HG02678 (cell line): ENCODE measurements around the gene PGLYRP3.
"Not testable (repeated sequence)": the region's sequence is repeated elsewhere in the genome, so short reads cannot be mapped to it uniquely, and the experiment has no call there.

Source experiments
- ATAC-seq: cut with Tn5 transposase; IDR thresholded peaks from one replicate; pipeline ENCODE4 v1.9.1; 2021; ENCODE audit warnings: mild to moderate bottlenecking, moderate library complexity; ENCODE audit not compliant: unreplicated experiment

Gene PGLYRP3

DNA sequence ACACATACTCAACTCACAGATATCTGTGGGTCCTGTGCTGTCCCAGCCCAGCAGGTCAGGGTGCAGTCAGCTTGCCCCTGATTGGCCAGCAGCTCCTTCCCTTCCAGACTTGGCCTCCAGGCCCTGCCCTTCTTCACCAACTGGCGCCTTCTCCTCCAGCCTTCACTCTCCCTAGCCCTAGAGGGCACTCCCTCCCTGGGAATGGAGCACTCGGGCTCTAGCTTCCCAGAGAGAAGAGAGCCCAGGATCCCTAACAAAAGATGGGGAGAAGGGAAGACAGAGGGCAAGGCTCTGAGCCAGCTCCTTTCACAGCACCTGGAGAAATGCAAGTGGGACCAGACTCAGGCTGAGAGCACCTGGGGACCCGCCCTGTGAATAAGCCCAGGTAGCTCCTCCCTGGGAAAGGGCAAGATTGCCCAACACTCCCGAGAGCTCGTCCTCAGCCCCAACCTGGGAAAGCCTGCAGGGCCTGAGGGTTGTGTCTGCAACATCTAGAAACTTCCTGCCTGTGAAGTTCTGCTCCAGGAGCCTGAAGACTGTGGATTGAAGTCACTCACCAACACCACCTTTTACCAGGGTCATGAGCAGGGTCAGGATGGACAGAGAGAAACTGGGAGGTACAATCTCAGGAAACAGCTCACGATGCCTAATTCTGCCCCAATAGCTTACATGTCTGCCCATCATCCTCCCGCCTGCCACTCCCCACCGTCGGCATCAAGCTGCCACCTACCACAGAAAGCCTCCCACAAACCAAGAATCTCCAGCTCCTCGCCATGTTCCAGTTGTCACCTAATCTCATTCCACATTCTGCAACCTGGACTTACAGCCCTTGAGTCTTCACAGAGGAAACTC lies 36.0 kb upstream of the PGLYRP3 start, which contains the start of gene PGLYRP4:
Gene PGLYRP4 (minus strand): TSS at position 331 of the 852 bp plus-strand sequence. CDS start 909 bp downstream, outside the sequence.
- ATAC-seq: no peak

DNA sequence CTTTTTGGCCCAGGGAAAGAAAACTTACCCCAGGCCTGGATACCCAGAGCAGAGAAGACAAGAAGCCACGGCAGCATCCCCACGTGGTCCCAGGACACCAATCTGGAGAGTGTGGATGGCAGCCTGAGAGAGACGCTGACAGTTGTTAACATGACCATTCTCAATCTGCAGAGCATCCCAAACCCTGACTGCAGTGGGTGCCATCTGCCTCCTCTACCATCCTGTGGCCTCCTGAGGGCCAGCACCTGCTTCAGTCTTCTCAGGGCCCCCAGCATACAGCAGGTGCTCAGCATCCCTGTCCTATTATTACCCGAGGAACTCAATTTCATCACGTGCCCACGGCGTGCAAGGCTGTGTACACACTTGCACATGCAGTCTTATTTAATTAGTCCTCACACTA lies 35.1 kb upstream of the PGLYRP3 start:
- no peak for ATAC-seq

DNA sequence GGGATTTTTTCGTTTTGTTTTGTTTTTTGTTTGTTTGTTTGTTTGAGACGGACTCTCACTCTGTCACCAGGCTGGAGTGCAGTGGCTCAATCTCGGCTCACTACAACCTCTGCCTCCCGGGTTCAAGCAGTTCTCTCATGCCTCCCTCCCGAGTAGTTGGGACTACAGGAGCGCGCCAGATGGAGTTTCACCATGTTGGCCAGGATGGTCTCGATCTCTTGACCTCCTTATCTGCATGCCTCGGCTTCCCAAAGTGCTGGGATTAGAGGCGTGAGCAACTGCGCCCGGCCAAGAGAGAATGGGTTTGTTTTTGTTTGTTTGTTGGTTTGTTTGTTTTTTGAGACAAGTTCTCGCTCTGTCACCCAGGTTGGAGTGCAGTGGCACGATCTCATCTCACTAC lies 34.3 kb upstream of the PGLYRP3 start:
- not testable (repeated sequence) for ATAC-seq

DNA sequence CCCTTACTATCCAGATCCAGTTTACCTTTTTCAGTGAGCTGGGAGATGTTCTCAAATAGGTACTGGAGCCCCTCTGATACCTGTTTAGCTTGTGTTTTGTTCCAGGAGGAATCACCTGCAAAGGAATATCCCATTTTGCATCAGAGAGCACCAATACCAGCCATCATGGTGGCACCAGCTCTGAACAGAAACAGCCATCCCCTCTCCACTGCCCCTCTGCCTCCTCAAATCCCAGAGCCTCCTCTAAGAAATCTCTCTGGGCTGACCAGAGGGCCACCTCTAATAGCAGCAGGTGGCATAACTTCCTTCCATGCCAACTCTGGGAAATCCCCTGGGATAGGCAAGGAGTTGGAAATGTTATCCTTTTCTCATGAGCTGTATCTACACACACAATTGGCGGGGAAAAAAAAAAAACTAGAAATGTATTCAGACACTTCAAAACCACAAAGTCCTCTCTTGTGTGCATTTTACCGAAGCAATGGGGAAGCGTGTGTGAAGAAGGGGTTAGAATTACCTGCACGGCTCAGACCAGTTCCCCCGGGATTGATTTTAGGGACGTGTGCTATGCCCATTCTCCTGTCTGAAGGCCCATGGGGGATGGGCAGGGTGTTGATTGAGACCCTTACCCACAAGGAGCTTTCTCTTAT lies 33.4 kb upstream of the PGLYRP3 start:
- ATAC-seq: no peak

DNA sequence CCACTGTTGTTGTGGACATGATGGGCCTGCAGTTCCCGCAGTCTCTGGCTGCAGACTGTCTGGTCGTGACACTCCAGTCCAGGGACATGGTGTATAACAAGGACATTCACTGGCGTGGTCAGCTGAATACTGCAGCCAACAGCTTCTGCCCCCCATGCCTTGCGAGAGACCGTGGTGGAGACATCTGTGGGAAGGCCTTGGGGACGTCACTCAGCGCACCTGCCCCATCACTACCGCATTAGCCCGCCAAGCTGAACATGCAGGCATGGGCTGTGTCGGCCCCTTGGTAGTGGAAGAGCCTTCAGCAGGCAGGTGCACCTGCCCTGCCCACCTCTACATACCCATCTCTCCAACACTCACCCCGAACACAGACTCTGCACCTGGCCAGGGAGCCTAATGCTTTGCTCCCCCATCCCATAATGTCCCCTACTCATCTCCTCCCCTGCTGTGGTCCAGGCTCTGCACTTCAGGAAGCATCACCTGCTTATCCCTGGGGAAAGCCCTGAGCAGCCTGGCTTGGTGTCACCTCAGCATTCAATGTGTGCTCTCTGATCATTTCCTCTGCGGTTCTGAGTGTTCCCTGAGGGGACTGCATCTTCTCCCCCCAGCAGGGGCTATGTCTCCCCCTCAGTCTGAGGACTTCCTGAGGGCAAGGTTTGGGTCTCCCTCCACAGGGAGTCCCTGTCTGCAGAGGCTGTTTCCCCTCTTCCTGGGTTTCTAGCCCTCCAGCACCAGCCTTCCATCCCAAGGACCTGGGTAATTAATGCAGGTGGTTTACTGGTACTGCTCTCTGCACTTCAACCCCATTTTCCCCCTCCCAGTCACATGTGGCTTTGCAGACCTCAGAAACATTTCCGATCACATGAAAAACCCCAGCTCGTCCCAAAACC lies 32.7 kb upstream of the PGLYRP3 start:
- no peak for ATAC-seq

DNA sequence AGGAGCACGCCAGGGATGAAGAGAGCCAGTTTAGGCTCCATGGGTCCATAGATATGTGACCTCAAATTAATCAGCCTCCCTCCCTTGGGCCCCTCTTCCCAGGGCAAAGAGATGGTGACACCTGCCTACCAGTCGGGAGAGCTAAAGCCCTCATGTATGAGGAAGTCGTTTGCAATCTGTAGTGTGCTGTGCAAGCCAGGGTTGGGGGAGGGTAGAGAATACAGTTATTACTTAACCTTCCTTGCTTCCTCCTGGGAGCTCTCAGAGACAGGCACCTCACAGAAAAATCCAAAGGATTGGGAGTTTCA lies 31.9 kb upstream of the PGLYRP3 start:
- ATAC-seq: no peak

DNA sequence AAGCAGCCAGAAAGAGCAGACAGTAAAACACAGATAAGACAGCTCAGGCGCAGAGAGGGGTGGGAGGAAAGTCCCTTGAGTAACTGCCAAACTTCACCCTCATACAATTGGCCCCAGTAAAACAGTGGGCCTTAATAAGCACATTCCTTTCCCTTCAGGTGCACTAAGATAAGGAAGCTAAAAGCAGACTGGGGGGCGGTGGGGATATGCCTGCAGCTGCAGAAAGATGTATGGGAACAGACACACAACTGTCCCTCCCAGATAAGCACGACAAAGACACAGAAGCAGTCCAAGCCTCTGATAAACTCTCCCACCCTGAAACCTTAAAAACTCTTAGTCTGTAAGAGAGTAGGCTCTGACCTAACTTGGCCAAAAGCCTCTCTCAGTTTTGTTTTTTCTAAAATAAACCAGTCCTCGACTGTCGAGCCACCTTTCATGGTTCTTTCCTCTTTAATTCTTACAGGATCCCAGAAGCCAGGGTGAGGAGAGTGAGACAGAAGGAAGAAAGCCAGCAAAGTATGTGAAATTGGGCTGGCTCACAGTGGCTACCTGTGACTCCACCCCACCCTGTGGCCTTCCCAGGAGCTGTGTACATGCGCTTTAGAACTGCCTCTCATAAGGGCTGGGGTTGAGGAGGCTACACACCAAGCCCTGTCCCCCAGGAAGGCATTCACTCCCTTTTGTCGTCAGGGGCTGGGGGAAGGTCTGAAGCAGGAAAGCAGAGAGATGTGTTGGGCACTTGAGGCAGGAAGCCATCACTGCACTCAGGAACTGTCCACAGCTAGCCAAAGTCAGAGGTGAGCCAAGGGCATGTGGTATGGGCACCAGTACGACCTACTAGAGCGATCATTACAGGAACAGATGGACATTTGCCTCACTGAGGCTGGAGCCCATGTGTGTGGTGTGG lies 31.3 kb upstream of the PGLYRP3 start:
- ATAC-seq: no peak

DNA sequence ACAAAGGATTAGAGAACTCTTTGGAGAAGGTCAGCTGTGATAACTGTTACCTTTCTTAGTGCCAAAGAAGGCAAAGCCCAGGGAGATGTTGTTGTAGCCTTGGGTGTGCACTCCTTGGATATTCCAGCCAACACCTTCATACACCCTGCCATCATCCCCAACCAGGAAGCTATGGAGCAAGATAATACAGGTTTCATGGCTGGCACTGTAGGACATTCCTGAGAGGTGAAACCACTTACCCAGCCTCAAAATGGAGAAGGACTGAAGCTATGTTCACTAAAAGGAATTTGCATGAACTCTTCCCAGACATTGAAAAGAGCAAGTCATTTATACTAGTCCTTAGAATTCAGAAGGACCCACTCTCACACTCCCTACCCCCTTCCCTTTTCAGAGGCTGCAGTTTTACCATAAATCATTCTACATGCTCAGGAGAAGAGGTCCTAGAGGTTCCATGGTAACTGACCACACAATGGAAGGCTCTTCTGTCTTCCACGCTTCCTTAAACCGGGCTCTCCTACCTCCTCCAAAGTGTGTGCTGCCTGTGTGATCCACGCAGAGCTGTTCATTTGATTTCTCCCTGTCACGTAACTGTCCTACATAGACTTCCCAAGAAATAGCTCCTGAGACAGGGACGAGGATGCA lies 30.4 kb upstream of the PGLYRP3 start:
- no peak for ATAC-seq

DNA sequence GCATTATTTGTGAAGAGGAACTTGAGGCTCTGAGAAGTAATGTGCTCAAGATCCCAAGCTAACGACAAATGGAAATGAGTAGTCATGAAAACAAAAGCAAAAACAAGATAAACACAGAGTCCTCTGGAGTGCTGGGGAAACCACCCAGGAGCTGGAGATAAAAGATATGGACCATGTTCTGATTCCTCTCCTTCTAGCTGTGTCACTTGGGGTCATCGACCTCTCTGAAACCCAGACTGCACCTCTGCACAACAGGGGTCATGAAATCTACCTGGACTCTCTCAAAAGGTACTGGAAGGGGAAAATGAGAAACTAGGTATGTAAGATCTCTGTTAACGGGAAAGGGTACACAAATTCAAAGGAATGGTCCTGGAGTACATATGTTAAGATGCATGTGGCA lies 29.4 kb upstream of the PGLYRP3 start:
- no peak for ATAC-seq

DNA sequence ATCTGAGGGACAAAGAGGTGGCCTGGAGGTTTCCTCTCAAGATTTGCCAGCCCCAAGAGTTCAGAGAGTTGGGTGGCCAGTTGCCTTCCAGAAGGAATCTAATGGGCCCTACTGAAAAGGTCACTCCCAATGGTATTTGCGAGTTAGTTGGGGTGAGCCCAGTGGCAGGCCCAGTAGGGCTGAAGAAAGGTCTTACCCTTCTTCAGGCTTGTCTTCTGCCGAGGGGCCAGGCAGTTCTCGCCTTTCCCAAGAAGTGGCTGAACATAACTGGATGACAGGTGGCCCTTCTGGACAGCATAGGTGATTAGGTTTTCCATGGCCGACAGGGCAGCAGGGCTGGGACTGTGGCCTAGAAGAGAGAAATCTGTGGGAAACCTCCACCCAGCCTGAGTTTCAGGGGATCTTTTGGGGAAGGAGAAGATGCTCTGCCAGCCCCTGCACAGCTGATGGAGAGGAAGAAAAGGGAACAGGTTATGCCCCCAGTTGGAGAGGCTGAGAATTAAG lies 28.7 kb upstream of the PGLYRP3 start:
- no peak for ATAC-seq

DNA sequence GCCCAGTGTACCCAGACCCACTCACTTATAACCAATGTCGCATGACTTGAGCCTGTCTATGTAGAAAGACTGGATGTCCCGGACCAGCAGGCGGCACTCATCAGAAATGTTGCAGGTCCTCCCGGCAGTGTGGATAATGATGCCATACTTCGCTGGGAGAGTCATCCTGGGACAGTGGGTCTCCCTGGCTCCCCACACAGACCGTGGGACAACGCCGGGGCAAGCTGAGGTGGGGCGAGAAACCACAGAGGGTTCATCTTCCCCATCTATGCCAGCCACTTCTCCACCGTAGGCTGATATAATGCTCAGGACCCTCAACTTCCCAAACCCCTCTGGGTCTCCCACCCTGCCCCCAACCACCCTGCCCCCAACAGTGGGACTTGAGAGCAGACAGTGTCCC lies 27.6 kb upstream of the PGLYRP3 start:
- no peak for ATAC-seq

DNA sequence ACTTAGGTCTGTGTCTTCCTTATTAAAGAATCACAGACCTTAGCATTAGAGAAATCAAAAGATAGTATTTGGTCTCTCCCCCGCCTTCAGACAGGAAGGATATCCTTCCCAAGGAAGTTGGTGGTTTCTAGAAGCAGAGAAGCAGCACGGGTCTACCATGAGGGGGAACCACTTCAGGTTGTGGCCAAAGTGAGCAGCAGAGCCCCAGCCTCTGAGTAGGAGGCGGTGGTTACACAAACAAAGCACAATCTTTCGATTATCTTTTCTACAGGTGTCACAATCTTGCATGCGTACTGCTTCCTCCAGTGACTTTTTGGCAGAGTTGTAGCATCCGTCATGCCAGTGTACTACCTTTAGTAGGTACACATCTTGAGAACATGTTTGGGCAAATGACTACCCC lies 27.1 kb upstream of the PGLYRP3 start:
- no peak for ATAC-seq

DNA sequence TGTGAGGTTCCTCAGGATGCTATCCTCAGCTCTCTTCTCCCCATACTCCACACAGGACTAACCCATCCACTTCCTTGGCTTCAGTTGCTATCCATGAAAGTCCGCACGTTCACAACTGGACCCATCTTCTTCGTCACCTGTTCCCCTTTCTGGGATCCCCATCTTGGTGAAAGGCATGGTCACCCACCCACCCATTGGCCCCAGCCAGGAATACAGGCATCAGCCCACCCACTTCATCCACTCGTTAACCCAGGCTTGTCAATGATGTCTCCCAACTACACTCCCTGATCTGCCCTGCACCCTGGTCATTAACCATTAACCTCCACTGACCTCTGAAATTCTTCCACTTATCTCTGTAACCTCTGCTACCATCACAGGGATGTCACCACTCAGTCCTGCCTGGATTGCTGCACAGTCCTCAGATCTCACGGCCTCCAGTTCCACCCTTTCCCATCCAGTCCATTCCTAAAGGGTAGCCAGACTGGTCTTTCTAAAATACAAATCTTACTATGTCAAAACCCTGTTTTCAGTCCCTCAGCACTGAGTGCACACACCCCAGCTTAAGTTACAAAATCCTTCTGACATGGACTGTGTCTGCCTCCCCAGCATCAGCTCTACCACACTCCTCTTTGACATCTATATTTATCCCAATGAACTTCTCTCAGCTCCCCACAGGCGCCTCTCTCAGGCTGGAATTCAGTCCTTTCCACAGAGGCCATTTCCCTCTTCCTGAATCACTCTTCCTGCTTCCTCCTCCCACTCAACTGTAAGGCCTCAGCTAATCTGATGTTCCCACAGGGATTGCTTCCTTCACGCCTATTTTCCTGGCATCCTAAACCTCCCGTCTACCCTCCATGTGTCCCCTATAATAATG lies 25.5 kb upstream of the PGLYRP3 start:
- no peak for ATAC-seq

DNA sequence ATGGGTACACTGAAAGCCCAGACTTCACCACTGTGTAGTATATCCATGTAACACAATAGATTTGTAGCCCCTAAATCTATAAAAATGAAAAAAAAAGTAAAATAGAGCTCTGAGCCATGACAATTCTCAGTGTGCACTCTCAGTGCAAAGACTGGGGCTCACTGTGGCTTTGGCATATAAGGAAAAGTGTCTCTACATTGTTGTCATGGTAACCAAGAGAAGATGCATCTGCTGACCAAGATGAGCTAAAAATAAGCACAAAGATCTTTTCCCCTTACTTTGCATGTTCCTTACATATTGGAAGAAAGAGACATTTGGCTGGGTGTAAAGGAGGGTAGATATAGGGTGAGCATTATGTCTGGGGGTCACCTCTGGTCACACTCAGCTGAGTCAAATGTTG lies 23.9 kb upstream of the PGLYRP3 start:
- ATAC-seq: no peak

DNA sequence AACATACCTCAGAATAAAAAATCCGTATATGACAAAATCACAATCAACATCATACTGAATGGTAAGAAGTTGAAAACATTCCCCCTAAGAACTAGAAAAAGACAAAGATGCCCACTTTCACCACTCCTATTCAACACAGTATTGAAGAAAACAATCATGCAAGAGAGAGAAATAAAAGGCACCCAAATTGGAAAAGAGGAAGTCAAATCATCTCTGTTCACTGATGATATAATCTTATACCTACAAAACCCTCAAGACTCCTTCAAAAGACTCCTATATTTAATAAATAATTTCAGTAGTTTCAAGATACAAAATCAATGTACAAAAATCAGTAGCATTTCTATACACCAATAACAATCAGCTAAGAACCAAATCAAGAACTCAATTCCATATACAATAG lies 21.1 kb upstream of the PGLYRP3 start:
- ATAC-seq: no peak

DNA sequence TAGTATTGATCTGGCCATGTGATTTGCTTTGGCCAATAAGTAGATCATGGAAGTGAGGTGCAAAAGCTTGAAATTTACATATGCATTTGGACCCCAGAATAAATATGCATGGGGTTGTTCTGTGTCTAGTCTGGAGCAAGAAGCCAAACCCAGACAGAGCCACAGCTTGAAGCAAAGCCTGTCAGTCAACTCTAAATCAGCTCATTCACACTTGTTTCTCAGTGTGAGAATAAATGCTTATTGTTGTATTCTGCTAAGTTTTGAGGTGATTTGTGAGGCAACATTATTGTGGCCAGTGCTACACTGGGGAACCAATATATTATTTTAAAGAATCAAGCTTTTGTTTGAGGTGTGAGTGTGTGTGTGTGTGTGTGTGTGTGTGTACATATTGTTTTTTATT lies 12.2 kb upstream of the PGLYRP3 start:
- ATAC-seq: no peak

DNA sequence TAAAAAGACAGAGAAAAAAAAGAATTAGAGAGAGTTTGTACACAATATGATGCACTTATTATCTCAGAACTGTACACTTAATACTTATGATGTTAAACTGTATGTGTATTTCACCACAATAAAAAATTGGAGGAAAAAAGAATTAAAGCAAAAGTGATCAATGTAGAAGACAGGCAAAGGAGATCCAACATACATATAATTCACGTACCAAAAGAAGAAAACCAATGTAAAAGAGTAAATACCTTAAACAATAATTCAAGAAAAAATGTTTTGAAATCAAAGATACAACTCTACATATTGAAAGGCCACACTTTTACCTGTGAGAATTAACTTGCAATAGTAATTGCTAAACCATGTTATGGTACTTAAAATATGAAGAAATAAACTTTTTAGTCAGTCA lies 9.8 kb upstream of the PGLYRP3 start:
- ATAC-seq: no peak

DNA sequence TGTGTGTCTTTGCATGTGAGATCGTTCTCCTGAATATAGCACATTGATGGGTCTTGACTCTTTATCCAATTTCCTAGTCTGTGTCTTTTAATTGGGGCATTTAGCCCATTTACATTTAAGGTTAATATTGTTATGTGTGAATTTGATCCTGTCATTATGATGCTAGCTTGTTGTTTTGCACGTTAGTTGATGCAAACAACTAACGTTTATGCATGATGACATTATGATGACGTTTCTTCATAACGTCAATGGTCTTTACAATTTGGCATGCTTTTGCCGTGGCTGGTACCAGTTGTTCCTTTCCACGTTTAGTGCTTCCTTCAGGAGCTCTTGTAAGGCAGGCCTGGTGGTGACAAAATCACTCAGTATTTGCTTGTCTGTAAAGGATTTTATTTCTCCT lies 5.4 kb upstream of the PGLYRP3 start:
- not testable (repeated sequence) for ATAC-seq

DNA sequence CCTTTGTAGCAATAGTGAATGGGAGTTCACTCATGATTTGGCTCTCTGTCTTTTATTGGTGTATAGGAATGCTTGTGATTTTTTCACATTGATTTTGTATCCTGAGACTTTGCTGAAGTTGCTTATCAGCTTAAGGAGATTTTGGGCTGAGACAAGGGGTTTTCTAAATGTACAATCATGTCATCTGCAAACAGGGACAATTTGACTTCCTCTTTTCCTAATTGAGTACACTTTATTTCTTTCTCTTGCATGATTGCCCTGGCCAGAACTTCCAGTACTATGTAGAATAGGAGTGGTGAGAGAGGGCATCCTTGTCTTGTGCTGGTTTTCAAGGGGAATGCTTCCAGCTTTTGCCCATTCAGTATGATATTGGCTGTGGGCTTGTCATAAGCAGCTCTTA lies 3.3 kb upstream of the PGLYRP3 start:
- not testable (repeated sequence) for ATAC-seq
